CD4-positive, alpha-beta T cell treated with Interferon gamma for 1 hour (primary cell): ENCODE results near the gene KCNQ1.

Experiments
- DNase-seq: peaks from one replicate; pipeline ENCODE4 v3.0.0-alpha.2; 2020

KCNQ1 gene

DNA sequence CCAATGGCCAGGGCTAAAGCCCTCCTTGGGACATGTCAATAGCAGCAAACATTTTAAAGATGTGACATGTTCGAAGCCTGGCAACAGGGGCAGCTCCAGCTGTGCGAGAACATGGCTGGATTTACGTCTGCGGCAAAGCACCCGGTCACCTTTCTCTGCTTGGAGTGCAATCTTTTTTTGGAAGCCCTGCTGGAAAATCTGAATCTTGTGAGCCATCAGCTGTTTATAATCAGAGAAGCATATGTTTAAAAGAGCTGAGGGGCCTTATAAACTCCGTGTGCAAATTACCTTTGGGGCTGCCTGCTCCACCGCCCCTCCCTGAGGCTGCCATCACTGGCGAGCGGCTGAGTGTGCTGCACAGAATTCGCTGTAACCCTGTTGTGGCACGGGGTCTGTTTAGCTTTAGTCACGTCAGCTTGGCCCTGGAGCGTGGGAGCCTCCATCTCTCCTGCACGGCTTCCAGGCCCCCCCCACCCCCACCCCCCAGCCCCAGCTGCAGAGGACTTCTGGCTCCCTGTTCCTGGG lies 264.0 kb downstream of the KCNQ1 start:
- DNase-seq: no peak

- DNase-seq: no peak
Observed at GRCh38 chr11:2709429-2709828, 264.6 kb downstream of the KCNQ1 start.

DNA sequence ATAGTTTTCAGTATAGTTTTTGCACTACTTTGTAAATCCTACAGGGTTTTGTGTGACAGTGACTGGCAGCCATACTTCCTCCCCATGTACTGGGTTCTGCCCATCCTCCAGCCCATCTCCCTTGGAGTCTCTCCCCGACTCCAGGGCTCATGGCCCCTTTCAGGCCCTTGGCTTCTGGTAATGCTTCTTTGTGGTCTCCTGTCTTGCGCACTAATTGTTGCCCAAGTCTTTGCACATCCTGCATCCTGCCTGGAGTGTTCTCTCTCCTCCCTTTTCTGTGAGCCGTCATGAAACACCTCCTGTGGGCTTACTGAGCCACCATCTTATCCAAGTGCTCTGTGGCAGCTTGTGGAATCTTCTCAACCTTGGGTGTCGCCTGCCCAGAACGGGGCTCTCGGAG lies 266.4 kb downstream of the KCNQ1 start:
- DNase-seq: no peak

GRCh38 chr11:2713094-2713493 lies 268.3 kb downstream of the KCNQ1 start:
- DNase-seq: no peak

GRCh38 chr11:2713661-2714462 lies 269.1 kb downstream of the KCNQ1 start:
- DNase-seq: no peak

DNA sequence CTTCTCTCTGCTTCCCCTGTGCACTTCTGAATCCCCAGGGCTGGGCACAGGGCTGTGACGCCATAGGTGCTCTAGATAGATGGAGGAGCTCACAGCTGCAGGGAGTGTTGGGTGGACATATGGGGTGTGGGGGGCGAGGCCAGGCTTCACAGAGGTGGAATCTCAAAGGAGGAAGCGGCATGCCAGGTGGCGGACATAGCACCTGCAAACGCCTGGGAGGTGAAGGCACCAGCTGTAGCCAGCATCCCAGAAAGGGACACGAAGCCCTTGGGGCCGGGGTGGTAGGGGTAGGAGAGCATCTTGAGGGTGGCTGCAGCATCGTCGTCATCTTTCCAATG lies 269.6 kb downstream of the KCNQ1 start:
- no peak for DNase-seq

- no peak for DNase-seq
Observed at GRCh38 chr11:2714871-2715270, 270.1 kb downstream of the KCNQ1 start.

DNA sequence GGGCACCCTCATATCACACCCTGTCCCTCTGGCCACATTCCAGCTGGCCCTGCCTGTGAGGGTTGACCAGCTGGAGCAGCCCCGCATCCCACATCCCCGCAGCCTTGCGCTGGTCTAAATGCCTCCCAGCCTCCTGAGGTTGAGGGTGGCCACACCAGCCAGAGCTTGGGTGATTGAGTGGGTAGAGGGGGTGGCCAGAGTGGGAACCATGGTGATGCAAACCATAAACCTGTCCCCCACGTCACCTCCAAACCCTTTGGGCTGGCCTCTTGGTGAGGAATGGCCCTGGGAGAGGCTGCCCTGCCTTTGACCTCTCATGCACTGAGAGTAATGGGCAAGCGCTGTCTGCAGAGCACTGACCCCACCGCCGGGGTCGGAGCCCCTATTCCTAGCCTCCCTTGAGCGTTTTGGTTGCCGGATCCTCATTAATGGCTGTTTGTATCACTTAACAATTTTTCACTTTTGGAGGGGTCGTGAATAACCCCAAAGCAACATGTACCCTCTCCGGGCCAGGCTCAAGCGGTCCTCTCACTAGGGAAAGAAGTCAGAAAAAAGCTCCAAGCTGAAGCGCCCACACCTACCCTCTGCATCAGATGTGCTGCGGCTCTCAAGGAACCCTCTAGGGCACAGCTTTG lies 271.0 kb downstream of the KCNQ1 start:
- DNase-seq: no peak

DNA sequence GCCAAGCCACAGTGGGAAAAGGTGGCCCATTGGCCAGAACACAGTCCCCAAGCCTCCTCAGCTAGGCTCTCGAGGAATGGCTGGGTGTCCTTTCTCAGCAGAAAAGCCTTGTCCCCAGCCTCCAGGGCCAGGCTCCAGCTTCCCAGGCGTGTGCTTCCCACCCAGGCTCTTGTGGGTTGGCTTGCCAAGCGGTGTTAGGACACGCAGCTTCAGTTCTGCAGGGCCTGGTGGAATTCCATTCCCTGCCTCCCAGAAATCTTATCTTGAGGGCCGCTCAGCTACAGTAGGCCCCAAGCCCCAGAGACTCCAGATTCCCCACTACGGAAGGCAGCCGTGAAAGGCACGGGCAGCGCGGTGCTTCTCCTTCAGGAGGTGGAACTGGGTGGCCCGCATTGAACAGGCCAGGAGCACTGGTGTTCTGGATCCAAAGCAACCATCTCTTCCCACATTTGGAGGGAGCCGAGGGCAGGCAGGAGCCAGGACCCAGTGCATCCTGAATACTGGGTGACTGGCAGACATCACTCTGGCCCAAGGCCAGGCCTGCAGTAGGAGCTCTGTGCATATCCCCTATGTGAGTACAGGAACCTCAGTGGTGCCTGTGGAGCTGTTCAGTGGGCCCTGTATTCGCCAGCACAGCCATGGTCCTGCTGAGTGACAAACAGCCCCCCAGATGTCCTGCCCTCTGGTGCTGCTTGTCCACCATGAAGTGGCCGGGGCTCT lies 271.7 kb downstream of the KCNQ1 start:
- DNase-seq: no peak

DNA sequence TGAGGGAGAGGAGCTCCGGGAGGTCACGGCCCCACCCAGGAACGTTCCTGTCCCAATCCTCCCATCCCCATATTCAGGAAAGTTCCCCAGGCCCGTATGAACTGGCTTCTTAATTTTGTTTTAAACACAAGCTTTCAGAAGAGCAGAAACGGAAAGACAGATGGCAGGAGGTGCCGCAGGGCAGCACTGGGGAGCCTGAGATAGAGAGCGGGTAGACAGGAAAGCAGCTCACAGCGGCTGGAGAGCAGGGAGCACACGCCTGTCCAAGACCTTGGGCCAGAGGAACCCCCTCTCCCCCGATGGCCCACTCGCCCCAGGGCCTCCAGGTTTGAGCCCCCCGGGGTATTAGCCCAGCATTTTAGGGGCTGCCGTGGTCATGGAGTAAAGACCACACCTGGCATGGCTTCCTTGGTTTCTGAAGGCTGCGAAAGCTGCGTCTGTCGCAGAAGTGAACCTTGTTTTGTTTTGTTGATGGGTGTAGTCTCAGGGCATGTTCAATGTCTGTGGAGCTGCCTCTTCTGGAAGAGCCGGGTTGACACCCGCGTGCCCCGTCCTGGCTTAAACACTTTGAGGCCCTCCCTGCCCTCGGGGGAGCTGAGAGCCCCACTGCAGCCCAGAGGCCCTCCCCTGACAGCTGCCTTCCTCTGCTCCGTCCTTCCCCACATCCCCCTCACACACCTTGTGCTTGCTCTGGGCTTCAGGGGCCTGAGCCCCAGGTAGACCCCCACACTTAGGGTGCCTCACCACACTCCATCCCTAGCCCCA lies 272.9 kb downstream of the KCNQ1 start:
- DNase-seq: no peak

- no peak for DNase-seq
Observed at GRCh38 chr11:2718817-2719438, 274.1 kb downstream of the KCNQ1 start.

- no peak for DNase-seq
Observed at GRCh38 chr11:2719831-2720590, 275.2 kb downstream of the KCNQ1 start.

GRCh38 chr11:2721210-2721916 lies 276.6 kb downstream of the KCNQ1 start:
- no peak for DNase-seq

DNA sequence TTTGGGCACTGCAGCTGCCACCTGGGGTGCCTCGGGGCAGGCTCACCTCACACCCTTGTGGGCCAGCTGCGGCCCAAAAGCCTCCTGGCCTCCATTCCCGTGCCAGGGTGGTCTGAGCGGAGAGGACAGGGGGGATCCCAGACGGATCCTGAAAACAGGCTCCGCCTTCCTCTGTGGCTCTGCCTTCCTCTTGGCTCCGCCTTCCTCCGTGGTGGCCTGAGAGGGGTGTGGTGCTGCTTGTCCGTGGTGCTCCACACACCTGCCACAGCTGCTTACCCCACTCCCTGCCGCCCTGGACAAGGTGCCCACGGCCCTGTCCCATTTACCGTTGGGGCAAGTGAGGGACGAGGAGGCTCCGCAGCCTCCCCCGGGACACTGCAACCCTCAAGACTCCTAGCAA lies 278.1 kb downstream of the KCNQ1 start:
- no peak for DNase-seq

DNA sequence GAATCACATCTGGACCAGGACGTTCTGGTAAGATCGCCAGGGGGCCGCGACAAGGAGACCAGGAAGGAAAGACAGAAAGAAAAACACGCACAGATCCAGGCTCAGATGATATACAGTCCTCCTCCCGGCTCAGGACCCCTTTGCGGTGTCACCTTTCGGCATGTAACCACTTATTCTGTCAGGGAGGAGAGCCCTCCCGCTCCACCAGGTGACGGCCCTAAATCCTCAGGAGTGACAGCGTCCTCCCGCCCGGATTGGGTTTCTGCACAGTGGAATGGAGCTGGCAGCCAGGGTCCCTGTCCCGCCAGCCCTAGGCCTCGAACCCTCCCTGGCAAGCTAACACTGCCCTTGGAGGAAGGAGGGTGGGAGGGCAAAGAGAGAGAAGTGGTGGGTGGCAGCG lies 279.3 kb downstream of the KCNQ1 start:
- DNase-seq: no peak

DNA sequence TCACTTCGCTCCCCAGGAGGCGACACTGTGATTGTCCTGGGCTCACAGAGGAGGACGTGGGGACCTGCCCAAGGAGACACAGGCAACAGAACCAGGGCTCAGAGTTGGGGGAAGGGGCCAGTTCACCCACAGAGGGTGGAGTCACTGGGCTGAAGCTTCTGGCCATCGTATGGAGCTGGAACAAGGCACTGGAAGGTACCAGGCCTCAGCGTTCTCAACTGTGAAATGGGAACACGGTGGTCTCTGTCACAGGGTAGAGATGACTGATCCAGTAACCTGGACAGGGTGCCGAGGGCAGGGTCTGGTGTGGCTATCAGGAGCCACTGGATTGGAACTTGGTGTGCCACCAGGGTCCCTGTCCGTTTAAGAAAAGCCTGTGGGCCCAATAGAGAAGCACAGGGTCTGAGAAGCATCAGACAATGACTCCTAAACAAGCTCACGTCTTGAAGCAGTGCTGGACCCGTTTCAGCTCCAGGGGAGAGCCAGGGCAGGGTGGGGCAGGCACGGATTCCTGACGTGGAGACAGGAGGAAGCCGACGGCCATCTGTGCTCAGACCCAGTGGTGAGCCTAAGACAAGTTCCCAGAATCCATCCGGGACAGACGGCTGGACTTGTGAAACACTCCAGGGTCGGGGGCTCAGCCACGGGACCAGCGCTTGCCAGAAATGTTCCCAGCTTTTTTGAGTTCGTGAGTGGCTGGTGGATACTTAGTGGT lies 280.0 kb downstream of the KCNQ1 start:
- DNase-seq: no peak

- DNase-seq: no peak
Observed at GRCh38 chr11:2725368-2726300, 280.8 kb downstream of the KCNQ1 start.

GRCh38 chr11:2726964-2727363 lies 282.2 kb downstream of the KCNQ1 start:
- DNase-seq: no peak

DNA sequence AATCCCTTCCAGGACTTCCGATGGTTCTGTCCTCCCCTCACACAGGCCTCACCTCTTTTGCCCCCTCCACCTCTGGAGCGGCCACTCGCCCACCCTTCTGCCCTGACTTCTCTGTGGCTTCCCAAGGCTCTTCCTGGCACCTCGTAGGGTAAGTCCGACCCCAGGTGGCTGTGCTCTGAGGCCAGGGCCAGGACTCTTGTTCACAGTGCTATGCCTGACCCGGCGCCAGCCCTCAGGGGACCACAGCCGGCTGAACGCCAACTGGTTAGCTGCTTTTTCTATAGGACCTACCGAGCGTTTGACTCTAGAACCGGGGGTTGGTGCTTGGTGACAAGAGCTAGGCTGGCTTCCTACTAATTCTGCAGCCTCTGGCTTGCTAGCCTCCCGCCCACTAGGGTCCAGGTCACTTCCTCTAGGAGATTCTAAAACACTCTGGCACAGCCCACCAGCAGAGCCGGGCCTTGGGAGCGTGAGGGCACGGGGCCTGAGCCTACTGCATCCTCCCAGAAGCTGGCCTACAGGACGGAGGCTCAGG lies 283.4 kb downstream of the KCNQ1 start:
- no peak for DNase-seq
